Fibroblast of lung (primary cell): Measurements from ENCODE around the gene ACER3.

Experiments
- CTCF ChIP-seq, 2 donors: IDR thresholded peaks in 1 of 2; conservative IDR thresholded peaks in 1 of 2; 1 replicate in 1 of 2; 2 replicates in 1 of 2; pipeline ENCODE4 v1.5.1; 2011 to 2012; ENCODE audit warnings: low read length in 2 of 2, control low read depth in 1 of 2, inconsistent platforms in 1 of 2, low read depth in 1 of 2, mild to moderate bottlenecking in 1 of 2
- EZH2 ChIP-seq: IDR thresholded peaks from 2 replicates; pipeline ENCODE4 v1.5.1; 2012; ENCODE audit warnings: low read length, control low read depth, mild to moderate bottlenecking; ENCODE audit errors: missing control alignments

GRCh38 chr11:77054084-77054483, 193.4 kb downstream of the ACER3 start:
- TF ChIP-seq CTCF (conservative IDR thresholded peaks at IDR 0.05 in 1 of 2, IDR thresholded peaks at IDR 0.05 in 1 of 2; ENCODE audit: low read depth in 1 of 2, low read length in 2 of 2) (no peak), EZH2 (no peak)
